Stimulated activated CD8-positive, alpha-beta memory T cell treated with anti-CD3 and anti-CD28 coated beads, Interleukin-12 subunit alpha, Interleukin-12 subunit beta, amount 100 ng/mL, for 4 hours (primary cell): ENCODE measurements around the gene ALG2.

Experiments used
- DNase-seq: peaks from one replicate; pipeline ENCODE4 v3.0.0-alpha.2; 2020; ENCODE audit warnings: low read depth

The ALG2 gene

GRCh38 chr9:99171225-99172123, 50.3 kb downstream of the ALG2 start:
- no peak for DNase-seq

DNA sequence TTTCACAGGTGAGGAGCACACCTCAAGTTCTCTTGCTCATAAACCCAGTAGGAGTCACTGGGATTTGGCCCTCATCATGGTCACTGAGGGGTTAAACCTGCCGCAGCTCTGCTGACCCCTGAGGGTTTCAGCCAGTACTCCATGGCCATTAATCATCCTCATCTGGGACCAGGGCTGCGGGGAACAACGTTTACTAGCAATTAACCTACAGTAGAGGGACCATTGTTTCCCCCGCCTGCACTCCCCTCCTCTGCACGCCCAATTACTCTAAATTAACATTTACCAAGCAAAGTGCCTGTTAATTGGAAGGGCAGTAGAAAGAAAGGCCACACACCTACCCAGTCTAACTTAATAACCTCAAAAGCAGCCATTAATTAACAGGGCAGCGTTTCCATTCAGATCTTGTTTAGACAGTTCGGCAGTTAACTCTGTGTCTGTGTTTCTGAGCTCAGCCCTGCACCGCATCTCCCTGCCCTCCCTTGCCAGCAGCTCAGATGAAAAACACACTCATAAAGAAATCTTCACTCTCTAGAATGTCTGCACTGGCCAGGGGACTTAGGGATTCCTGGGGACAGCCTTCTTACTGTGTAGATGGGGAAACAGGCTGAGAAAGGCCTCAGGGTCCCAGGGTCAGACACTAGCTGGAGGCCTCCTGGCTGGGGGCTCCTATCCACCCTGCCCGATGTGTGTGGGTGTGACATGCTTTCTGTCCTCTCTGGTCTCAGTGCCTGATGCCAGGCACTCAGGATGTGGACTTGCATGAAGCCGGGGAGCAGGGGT, 51.6 kb downstream of the ALG2 start:
- no peak for DNase-seq

- no peak for DNase-seq
These were observed 52.7 kb downstream of the ALG2 start for GRCh38 chr9:99169086-99169485.

DNA sequence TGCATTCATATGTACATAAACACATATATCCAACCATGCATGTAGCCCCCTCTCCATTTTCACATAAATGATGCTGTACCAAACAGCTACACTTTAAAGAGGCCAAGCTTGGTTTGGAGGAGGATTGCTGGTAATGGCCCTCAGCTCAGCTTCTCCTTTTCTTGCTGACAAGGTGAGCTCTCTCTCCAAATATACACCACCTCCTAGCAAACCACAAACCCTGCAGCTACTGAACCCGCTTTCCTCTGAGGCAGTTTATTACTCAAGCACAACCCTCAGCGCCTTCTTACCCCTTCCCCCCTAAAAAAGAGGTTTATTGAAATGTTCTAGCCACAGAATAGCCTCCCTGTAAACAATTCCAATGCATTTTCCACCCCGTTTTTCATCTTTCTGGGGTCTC, 54.0 kb downstream of the ALG2 start:
- no peak for DNase-seq

DNA sequence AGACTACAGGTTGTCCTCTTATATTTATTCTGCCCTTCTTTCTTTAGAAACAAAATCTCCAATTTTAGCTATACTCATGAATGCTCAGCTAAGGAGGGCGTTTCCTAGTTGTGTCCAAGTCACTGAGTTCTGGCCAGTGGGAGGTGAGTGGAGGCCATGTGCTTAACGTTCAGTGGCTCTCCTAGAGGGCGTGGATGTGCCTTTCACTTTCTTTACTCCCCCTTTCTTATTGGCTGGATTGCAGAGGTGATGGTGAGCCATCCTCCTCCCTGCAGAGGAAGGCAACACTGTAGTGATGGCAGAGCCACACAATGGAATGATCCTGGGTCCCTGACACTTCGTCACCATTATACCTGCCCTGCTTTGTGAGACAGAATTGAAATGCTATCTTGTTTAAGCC, 54.6 kb downstream of the ALG2 start:
- no peak for DNase-seq
